NCI-H2227 treated with DMSO at 0.1 percent for 48 hours (cell line): ENCODE results near the gene REC114.
"Not testable (repeated sequence)": the region's sequence is repeated elsewhere in the genome, so short reads cannot be mapped to it uniquely, and the experiment has no call there.

ENCODE experiments used
- DNase-seq: peaks from one replicate; lab custom pipeline; 2025; lab: John Stamatoyannopoulos, UW

Gene REC114

DNA sequence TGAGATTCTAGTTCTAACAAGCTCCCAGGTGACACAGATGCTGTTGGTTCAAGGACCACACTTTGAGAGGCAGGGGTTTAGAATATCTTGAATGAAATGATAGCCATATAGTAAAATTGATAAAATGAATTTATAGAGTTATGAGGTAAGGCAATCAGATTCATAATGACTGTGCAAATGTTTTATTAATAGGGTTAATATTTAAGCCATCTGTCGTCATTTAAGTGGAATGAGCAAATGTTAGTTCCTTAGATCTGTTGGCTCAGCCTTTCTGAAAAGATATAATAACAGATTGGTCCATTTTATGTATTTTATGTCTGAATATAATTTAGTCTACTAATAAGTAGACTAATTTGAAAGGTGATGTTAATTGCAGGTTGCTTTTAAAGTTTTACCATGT lies 12.9 kb downstream of the REC114 start:
- DNase-seq: no peak

DNA sequence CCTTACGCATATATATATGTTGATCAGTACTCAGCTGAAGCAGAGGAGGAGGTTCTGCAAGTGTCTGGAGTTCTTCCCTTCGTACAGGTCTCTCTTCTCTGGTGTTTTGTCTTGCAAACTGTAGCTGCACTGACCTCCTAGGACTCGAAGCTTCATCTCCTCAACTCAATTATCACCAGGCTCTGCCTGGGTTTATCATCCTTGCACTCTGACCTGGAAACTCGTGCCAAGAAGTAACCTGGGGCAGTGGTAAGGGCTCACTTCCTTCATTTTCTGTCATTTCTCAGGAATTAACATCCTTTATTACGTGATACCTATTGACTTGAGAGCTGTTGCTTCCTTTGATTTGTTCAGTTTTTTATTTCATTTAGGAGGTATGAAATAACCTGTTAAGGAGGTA lies 14.4 kb downstream of the REC114 start:
- DNase-seq: no peak

DNA sequence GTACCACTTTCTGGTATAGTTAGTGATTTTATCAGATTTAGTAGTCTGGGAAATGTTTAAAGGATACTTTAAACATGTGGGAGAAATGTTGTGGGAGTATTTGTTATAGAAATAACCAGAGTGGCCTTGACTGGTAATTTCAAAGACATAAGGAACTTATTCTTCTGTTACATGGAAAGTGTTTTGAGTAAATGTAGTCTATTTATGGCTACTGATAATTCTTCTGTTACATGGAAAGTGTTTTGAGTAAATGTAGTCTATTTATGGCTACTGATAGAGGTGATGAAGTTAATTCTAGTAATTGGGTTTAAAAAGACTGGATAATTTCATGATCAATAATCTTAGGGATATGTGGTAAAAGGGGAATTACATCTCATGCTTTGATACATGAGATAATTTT lies 17.7 kb downstream of the REC114 start:
- no peak for DNase-seq

DNA sequence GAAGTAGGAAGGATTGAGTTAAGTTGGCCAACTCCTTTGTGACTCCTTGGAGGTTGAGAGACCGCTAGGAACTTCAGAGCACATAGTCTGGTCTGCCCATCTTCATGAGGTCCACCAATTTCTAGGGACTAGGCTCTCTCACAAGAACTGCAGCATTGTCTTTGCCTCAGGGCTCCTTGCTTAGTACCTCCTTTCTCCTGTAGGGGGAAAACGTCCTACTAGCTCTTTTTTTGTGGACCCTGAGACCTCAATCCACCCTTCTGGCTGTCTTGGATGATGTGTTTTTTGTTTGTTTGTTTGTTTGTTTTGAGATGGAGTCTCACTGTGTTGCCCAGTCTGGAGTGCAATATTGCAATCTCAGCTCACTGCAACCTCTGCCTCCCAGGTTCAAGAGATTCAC lies 21.6 kb downstream of the REC114 start:
- no peak for DNase-seq

DNA sequence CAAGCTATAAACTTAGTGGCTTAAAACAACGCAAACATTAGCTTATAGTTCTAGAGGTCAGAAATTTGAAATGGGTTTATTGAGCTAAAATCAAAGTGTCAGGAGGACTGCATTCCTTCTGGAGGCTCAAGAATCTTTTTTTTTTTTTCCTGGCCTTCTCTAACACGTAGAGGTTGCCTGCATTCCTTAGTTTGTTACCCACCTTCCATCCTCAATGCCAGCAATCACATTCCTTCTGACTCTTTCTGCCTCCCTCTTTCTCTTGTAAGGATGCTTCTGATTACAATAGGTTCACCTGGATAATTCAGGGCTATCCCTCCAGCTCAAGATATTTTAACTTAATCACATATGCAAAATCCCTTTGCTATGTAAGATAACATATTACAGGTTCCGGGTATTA lies 24.8 kb downstream of the REC114 start:
- no peak for DNase-seq

DNA sequence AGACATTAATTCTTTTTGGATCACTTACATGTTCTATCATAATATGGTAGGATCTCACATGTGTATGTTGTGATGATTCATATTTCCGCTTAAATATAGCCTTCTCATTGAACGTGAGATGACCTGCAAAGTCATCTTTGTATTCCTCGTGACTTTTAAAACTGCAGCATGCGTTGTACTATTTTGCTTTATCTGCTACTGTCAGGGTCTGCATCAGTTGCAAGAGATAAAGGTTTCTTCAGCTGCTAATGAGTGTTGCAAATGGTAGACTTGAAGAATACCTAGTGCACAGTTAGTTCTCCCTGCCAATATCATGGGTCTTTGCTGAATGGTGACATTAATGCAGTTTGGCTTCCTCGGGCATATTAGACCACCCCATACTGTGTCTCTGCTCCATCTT lies 31.8 kb downstream of the REC114 start:
- no peak for DNase-seq

DNA sequence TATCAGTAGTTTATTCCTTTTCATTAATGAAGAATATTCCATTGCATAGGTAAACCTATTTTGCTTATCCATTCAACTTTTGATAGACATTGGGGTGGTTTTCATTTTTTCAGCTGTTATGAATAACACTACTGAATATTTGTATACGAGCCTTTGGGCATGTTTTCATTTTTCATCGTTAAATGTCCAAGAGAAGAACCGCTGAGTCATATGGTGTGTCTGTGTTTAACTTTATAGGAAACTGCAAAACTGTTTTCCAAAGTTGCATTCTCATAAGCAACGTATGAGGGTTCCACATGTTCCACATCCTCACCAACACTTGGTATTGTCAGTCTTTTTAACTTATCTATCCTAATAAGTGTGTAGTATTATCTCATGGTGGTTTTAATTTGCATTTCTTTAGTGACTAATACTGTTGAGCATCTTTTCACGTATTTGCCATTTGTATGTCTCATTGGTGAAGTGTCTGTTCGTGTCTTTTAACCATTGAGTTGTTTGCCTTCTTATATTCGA lies 33.8 kb downstream of the REC114 start:
- DNase-seq: no peak

DNA sequence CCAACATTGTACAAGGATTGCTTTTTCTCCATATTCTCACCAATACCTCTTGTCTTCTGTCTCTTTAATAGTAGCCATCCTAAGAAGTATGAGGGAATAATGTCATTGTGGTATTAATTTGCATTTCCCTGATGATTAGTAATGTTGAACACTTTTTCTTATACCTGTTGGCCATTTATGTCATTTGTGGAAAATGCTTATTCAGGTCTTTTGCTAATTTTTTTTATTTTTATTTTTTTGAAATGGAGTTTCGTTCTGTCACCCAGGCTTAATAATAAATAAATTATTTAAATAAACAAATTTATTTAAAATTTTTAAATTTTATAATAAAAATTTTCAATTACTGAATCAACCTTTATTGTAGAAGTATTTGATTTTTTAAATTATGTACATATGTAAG lies 37.1 kb downstream of the REC114 start:
- DNase-seq: no peak

DNA sequence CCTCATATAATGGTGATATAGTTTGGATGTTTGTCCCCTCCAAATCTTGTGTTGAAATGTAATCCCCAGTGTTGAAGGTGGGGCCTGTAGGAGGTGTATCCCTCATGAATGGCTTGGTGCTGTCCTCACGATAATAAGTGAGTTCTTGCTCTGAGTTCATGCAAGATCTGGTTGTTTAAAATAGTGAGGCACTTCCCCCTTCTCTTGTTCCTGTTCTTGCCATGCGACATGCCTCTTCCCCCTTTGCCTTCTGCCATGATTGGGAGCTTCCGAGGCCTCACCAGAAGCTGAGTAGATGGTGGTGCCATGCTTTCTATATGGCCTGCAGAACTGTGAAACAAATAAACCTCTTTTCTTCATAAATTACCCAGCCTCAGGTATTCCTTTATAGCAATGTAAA lies 39.2 kb downstream of the REC114 start:
- no peak for DNase-seq

DNA sequence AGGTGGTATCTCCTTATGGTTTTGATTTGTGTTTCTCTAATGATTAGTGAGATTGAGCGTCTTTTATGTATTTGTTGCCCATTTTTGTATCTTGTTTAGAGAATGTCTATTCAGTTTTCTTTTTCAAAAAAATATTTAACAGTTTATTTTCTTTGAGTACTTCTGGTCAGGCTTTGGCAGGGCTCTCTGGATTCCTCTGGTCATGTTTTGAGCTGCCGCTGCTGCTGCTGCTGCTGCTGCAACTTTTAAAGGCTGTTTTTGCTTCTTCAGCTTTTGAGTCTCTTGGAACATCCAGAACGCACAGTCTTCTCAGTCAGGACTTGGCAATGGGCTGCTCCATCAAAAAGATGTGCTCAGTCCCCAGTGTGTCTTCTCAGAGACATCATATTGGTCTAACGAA lies 40.1 kb downstream of the REC114 start:
- DNase-seq: no peak

DNA sequence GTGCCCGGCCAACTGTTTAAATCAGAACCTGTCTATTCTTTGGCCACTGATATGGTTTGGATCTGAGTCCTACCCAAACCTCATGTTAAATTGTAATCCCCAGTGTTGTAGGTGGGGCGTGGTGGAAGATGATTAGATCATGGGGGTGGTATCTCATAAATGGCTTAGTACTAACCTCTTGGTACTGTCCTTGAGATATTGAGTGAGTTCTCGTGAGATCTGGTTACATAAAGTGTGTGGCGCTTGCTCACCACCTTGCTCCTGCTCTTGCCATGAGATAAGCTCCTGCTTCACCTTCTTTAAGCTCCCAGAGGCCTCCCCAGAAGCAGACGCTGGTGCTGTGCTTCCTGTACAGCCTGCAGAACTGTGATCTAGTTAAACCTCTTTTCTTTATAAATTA lies 42.4 kb downstream of the REC114 start:
- no peak for DNase-seq

DNA sequence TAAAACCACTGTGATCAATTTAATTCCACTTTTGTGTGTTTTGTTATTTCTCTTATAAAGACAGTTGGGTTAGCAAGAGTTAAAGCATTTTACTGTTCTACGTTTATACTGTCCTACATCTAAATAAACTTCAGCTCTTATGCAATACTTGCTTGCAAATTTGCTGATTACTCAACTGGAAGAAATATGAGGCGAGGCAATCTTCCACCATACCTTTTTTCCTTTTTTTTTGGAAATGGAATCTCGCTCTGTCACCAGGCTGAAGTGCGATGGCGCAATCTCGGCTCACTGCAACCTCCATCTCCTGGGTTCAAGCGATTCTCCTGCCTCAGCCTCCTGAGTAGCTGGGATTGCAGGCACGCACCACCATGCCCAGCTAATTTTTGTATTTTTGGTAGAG lies 42.9 kb downstream of the REC114 start:
- DNase-seq: not testable (repeated sequence)

DNA sequence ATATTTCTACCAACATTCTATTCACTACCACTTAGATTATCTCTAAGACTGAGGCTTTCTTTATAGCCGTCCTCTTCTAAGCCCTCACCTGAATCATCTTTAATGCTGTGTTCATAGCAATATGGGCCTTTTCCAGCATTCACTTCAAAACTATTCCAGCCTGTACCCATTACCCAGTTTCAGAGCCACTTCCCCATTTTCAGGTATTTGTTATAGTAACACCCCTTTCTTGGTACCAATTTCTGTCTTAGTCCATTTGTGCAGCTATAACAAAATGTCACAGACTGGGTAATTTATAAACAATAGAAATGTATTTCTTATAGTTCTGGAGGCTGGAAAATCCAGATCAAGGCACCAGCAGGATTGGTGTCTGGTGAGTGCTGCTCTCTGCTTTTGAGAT lies 45.7 kb downstream of the REC114 start:
- no peak for DNase-seq

DNA sequence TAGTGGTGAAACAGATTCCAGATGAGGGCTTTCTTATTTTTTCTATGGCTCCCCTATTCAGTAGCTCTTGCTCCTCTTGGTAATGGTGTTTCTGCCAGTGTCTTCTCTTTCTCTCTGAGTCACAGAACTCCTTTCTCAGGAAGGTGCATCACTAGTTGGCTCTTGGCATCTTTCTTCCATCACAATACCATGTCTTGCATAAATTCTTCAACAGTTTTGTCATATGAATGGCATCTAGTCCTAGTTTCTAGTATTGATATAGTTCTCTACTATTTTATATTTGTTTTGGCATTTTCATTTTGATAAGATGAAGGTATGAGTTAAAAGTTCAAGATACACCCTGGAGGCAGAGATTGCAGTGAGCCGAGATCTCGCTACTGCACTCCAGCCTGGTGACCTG lies 51.0 kb downstream of the REC114 start:
- no peak for DNase-seq

DNA sequence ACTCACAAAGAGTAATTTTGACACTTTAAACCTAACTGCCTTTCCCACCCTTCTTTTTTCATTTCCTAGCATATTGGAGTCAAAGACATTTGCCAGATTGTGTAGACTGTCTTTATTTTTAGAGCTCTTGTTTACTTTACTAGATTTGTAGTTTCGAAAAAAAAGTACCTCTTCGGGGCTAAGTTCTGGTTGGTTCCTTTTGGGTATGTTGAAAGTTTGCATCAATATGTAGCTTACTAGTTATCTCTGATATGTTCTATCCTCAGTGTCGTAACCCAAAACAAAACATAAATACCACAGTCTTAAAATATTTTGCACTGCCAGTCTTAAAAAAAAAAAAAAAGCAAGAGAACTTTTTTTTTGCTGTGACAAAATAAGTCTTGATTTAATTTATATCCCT lies 52.2 kb downstream of the REC114 start:
- no peak for DNase-seq

DNA sequence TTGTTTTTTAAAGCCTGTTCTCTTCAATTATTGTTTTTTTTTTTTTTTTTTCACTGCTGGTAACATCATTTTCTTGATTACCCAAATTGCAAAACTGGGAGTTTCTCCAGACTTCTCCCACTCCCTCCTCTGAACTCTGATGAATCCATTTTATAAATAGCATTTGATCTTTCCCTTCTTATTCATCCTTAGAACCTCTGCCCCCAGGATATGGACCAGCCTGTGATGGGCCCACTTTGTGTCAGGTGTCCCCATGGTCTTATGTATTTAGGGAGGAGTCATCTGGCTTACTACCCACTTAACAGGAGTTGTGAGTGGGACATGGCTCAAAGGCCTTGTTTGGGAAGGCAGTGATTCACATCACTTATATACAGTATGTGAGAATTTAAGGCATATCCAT lies 57.7 kb downstream of the REC114 start:
- DNase-seq: no peak

DNA sequence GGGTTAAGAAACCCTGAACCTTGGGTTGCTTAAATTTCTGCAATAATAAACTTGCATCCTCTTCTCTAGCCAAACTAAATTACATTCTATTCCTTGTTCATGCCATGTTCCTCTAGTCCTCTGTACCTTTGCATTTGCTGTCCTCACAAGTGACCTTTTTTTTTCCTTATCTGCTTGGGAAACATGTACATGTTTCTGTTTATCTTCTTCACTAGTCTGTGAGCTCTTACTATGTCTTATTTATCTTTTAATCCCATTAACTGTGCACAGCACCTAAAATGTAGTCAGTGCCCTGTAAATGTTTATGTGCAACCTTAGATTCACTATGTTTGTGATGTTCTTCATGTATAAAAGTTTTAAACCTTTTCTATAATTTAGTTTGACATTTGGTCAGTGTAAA lies 61.9 kb downstream of the REC114 start:
- no peak for DNase-seq

DNA sequence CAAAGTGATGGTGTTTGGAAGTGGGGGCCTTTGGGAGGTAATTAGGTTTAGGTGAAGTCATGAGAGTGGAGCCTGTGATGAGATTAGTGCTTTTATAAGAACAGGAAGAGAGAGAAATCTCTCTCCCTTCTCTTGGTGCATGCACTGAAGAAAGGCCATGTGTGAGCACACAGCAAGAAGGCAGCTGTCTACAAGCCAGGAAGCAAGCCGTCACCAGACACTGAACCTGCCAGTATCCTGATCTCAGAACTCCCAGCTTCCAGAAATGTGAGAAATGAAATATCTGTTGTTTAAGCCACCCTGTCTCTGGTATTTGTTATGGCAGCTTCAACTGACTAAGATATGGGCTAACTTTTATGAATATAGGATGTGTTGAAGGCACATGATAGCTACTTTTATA lies 72.6 kb downstream of the REC114 start:
- no peak for DNase-seq

DNA sequence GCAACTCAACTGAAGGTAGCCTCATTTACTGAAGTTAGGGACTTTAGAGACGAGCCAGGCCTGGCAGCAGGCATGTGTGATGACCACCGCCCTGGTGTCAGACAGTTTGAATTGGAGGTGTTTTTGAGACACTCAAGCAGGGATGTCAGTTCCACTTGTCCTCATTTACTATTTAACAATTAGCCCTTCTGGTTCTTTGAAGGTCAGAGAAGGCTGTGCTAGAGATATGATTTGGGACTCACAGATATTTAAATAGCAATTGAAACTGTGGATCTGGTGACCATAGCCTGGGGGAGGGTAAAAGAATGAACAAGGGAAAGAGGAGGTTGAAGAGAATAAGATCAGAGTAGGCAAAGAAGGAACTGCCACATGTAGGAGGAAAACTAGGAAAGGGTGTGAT lies 74.6 kb downstream of the REC114 start:
- no peak for DNase-seq

DNA sequence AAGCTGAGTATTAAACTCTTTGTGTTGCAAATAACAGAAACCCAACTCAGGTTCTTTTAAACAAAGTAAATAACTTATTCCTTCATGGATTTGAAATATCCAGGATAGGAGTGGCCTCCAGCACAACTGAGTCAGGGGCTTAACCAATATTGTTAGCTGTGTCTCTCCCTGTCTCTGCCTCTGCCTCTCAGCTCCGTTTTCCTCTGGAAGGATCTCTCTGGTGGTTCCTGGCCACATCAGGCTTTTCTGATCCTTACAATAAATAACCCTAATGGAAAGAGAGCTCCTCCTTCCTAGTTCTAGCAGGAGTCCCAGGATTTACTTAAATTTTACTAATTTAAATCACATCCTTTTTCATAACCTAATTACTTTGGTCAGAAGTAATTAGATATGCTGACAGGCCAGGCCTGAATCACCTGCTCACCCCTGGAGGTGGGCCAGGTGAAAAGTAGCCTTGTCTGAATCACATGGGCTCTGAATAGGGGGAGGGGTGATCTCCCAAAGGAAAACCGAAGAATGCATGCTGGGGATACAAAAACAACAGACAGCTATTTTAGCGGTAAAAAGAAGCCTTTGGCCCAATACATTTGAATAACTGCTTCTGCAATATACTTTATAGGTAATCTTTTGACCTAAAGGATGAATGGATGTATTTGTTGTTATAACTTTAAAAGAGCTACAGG lies 75.4 kb downstream of the REC114 start:
- no peak for DNase-seq

DNA sequence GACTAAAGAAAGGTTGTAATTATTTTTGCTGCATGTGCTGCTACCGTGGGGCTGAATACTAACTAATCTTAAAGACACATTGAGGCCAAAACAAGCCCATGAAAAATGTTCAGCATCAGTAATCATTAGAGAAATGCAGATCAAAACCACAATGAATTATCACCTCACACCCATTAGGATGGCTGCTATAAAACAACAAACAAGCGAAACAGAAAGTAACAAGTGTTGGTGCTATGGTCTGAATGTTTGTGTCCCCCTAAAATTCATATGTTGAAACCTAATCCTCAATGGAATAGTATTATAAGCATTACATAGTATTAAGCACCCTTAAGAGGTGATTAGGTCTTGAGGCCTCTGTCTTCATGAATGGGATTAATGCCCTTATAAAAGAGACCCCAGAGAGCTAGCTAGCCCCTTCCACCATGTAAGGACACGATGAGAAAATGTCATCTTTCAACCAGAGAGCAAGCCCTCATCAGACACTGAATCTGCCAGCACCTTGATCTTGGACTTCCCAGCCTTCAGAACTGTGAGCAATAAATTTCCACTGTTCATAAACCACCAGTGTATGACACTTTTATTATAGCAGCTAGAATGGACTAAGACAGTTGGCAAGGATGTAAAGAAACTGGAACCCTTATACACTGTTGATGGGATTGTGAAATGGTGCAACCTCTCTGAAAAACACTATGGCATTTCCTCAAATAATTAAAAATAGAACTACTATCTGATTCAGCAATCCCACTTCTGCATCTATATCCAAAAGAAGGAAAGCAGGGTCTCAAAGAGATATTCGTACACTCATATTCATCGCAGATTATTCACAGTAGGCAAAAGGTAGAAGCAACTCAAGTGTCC lies 76.1 kb downstream of the REC114 start:
- no peak for DNase-seq

DNA sequence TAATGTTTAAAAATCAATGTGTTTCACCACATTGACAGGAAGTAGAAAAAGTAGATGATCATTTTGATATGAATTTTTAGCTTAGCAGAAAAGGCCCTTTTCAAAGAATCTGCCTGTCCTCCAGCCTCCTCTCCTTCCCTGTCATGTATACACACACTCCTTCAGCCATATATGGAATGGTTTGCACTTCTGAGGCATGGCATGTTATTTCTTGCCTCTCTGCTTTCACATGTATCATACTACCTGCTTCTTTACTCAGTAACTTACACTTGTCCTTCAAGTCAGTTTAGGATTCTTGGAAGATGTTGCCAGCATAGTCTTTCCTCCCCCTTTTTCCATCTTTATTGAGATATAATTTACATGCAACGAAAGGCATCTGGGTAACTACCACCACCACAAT lies 79.0 kb downstream of the REC114 start:
- no peak for DNase-seq

DNA sequence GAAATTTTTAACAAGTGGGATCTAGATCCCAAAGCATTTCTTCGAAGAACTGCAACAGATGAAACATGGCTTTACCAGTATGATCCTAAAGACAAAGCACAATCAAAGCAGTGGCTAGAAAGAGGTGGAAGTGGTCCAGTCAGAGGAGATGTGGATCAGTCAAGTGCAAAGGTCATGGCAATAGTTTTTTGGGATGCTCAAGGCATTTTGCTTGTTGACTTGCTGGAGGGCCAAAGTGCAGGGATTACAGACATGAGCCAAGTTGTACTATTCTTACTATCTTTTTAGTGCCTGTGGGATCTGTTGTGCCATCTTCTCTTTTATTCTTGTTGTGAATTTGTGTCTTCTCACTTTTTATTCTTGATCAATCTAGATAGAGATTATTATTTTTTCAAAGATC lies 82.0 kb downstream of the REC114 start:
- no peak for DNase-seq

DNA sequence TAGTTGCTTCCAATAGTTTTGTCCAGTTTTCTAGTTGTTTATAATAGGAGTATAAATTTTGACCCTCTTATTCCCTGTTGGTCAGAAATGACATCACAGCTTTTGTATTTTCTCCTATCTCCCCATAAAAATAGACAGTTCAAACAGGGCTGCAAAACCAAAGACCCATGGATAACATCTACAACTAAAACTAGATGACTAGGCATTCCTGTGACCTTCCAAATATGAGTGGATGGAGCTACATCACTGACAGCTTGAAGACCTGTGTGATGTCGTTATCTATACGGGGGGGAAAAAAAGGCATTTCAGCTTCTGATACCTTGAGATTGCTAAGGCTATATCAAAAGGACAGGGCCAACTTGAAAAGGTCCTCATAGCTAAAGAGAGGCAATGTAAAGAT lies 84.6 kb downstream of the REC114 start:
- no peak for DNase-seq
